GM19099 (cell line): ENCODE measurements around the gene C4B.
"Not testable (repeated sequence)": the region's sequence is repeated elsewhere in the genome, so short reads cannot be mapped to it uniquely, and the experiment has no call there.

Experiments
- POLR2A ChIP-seq: IDR thresholded peaks from 3 replicates; pipeline ENCODE4 v1.6.1; 2011; ENCODE audit warnings: low read depth; ENCODE audit not compliant: insufficient read length; ENCODE audit errors: extremely low read depth

Gene C4B

DNA sequence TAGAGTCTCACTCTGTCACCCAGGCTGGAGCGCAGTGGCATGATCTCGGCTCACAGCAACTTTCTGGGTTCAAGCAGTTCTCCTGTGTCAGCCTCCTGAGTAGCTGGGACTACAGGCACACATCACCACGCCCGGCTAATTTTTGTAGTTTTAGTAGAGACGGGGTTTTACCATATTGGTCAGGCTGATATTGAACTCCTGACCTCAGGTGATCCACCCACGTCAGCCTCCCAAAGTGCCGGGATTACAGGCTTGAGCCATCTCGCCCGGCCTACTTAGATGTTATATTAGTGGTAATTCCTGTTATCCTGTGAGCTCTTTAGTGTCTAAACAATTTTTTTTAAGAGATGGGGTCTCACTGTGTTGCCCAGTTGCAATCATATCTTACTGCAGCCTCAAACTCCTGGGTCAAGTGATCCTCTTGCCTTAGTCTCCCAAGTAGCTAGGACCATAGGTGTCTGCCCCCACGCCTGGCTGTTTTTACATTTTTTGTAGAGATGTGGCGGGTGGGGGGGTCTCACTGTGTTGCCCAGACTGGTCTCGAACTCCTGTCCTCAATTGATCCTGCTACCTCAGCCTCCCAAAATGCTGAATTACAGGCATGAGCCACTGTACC is 36.7 kb upstream of the C4B start:
- no peak for TF ChIP-seq POLR2A

DNA sequence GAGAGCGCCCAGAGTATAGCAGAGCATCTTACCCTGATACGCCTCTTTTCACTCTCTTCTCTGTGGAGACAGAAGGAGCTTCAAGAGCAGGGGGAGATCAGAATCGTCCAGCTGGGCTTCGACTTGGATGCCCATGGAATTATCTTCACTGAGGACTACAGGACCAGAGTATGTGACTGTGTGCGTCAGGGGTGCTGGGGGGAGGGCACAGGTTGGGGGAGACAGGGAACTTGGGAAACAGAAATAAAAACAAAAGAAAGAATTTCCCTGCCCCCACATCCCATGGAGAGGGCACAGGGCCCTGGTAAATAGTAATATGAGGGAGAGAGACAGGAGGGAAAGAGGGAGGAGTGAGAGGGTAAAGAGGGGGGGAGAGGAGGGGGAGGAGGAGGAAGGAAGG is 35.8 kb upstream of the C4B start:
- no peak for TF ChIP-seq POLR2A

DNA sequence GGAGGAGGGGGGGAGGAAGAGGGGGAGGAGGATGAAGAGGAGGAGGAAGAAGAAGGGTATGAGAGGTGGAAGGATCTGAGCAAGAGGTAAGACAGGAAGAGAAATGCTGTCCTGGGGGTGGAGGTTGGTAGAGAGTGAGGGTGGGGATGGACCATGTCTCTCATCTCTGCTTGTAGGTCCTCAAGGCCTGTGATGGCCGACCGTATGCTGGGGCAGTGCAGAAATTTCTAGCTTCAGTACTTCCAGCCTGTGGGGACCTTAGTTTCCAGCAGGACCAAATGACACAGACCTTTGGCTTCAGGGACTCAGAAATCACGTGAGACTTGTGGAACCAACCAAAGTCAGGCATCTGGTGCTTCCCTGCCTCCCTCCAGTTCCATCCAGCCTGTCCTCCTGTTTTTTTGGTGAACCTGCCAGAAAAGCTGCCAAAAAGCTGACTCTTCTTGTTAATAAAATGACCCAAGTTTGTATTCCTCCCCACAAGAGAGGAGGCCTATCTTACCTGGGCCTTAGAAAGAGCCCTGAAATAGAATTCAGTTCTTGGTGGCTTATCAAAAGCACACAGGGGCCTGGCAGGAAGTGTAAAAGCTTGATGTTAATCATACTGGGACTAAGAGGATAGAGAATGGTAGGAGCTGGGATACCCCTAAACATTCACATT is 35.2 kb upstream of the C4B start:
- TF ChIP-seq POLR2A, result no peak

DNA sequence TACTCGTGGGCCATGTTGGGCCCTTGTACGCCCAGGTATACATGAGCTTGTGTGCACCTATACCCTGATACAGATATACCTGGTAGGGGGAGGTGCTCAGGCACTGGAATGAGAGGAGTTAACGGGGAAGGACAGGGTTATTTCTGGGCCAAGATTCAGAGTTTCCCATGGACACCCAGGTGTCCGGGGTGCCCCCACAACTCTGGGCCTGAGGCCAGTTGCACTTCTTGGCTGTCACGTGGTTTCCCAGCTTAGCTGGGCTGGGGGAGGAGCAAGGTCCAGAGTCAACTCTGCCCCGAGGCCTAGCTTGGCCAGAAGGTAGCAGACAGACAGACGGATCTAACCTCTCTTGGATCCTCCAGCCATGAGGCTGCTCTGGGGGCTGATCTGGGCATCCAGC is 32.9 kb upstream of the C4B start, which contains the start of gene C4A:
Gene C4A, plus strand, starts transcription at position 314 of the 400 bp plus-strand sequence. Its CDS starts 51 bp downstream, at position 365.
- TF ChIP-seq POLR2A, result not testable (repeated sequence)

GRCh38 chr6:32037598-32038524 is 23.3 kb downstream of the C4B start, which contains the start of gene CYP21A2:
Gene CYP21A2, plus strand, starts transcription at chr6:32038415. Its CDS starts 8 bp downstream, at chr6:32038423.
- not testable (repeated sequence) for TF ChIP-seq POLR2A

GRCh38 chr6:32045811-32046449 is 31.3 kb downstream of the C4B start:
- no peak for TF ChIP-seq POLR2A

DNA sequence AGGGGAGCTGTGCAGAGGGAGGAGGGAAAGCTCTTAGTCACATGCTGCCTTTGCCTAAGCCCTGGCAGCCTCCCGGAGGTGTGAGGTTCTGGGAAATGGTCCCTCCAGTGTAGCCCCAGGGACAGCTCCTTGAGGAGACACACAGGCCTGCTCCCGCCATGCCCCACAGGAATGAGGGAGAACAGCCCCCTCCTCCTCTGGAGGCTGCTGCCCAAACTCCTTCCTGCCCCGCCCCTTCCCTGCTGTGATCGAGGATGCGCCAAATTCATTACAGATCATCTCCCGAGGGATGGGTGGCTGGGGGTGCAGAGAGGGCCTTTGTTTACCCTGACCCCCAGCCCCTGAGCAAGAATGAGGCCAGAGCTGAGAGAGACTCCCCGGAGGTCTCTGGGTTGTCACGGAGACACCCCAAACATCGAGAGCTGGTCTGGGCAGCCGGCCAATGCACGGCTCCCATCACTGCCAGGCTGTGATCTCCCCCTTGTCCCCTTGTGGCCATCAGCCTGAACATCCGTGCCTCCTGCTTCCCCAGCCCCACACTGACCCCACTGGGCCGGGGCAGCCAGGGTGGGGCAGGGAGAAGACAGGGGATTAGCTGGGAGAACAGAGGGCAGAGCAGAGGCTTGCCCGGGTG is 32.0 kb downstream of the C4B start:
- no peak for TF ChIP-seq POLR2A

DNA sequence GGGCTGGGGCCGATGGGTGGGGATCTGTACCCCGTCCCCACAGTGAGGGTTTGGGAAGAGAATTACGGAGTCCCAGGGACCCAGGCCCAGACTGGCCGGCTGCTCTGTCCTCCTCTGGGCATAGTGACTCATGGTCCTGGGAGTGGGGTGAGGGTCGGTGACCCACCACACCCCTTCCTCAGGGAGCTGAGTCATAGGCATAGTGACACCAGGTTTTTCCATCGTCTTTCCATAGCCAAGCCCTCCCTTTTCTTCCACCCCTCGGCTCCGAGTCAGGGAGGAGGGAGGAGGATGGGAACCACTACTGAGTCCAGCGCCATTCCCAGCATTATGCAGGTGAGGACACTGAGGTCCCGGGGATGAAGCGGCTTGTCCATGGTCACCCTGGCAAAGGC is 32.5 kb downstream of the C4B start:
- no peak for TF ChIP-seq POLR2A

GRCh38 chr6:32047539-32047854 is 32.9 kb downstream of the C4B start:
- TF ChIP-seq POLR2A, result no peak

DNA sequence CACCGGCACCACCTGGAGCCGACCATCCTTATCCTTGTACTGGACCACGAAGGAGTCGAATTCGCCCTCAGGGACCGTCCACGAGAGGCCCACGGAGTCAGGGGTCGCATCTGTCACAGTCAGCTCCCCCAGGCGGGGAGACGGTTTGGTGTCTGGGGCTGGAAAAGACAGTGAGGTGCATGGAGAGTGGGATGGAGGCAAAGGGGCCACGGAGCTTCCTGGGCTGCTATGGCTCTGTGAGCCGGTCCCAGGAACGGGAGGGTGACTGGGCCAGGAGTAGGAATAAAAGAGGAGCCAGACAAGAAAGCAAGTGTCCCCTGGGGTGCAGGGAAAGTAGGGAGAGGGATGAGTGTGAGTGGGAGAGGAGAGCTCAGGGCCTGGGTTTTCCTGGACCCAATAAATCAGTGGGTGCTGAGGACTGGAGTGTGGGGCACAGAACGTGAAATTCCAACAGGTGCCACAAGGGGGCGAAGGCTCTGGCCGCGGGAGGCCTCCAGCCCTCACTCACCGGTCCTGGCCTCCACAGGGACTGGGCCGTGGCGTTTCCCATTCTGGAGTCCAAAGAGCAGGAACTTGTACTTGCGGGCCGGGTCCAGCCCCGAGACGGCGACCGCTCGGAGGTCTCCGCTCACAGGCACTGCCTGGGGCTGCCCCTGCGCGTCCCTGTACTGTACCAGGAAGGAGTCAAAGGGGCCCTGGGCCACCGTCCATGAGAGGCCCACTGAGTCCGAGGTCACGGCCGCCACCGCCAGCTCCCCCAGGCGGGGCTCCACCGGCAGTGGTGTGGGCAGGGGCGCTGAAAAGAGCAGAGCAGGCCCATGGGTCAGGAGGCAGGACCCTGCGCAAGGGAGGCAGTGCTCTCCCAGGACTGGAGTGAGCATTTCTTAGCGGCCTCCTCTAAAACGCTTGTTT is 33.5 kb downstream of the C4B start:
- no peak for TF ChIP-seq POLR2A

DNA sequence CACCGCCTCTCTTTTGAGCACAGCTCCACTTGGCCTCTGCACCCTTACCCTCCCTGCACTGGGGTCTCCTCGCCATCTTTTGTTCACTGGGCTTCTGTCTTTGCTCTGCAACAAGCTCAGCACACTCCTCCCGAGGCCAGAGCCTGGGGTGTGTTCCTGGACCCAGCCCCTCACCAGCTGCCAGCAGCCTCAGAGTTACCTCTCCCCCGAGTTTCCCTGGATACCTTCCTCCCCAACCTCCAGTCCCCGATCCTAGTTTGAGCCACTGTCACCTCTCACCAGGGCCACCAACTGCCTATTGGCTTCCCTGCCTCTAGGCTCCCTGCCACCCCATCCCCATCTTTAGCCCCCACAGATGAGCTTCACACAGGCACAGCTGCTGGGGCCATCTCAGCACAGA is 36.0 kb downstream of the C4B start:
- TF ChIP-seq POLR2A, result no peak

GRCh38 chr6:32056254-32056653 is 41.7 kb downstream of the C4B start:
- TF ChIP-seq POLR2A, result no peak

DNA sequence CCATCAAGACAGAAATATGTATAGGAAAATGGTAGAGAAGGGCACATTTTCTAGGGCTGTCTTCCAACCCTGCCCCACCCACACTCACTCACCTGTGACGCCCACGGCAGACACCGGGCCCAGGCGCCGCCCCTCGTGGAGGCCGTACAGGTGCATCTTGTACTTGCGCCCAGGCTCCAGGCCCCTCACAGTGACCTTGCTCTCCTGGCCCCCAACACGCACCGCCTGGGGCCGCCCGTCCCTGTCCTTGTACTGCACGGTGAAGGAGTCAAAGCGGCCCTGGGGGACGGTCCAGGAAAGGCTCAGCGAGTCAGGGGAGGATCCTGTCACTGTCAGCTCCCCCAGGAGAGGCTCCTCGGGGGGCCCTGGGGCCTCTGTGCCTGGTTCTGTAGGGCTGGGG is 43.4 kb downstream of the C4B start:
- TF ChIP-seq POLR2A, result no peak

GRCh38 chr6:32058511-32058963 is 43.9 kb downstream of the C4B start:
- TF ChIP-seq POLR2A, result no peak
